CD4-positive, CD25-positive, alpha-beta regulatory T cell (primary cell): ENCODE measurements around the gene GALNT7. TPM values are rescaled to one million over a fixed set of nuclear protein-coding genes. Genes with fewer than 3 reads are reported as not detected.

Experiments
- ATAC-seq, 2 donors: fragments of 150-1000 bp; cut with Tn5 transposase; one replicate each; pipeline ENCODE4 v1.10.0; 2021; ENCODE audit warnings: low read depth in 2 of 2, moderate number of reproducible peaks in 2 of 2, moderate library complexity in 1 of 2
- DNase-seq, 3 donors: peaks; one replicate each; pipeline versions ENCODE4 v3.0.0 to v3.0.0-alpha.2; 2012 to 2022; ENCODE audit warnings: mixed read lengths in 1 of 3
- H3K27ac ChIP-seq: one replicate; pipeline ENCODE4 v1.7.0; 2013; ENCODE audit warnings: mild to moderate bottlenecking, low read length; ENCODE audit not compliant: insufficient read depth, poor library complexity, severe bottlenecking
- H3K27me3 ChIP-seq: one replicate; pipeline ENCODE4 v1.7.0; 2013; ENCODE audit warnings: low read length; ENCODE audit not compliant: control insufficient read depth, insufficient read depth
- H3K36me3 ChIP-seq: one replicate; pipeline ENCODE4 v1.7.0; 2013; ENCODE audit warnings: mild to moderate bottlenecking, low read length, moderate library complexity; ENCODE audit not compliant: control insufficient read depth, insufficient read depth
- H3K4me1 ChIP-seq: 2 replicates; pipeline ENCODE4 v1.7.0; 2013; ENCODE audit warnings: mild to moderate bottlenecking, low read length; ENCODE audit not compliant: insufficient read depth, control insufficient read depth, poor library complexity, severe bottlenecking
- H3K4me3 ChIP-seq: one replicate; pipeline ENCODE4 v1.7.0; 2013; ENCODE audit warnings: low read depth, mild to moderate bottlenecking, low read length, moderate library complexity
- H3K9me3 ChIP-seq, 2 experiments: 1 replicate in 1 of 2; 2 replicates in 1 of 2; pipeline ENCODE4 v1.7.0; 2013; ENCODE audit warnings: low read length in 2 of 2, mild to moderate bottlenecking in 1 of 2, moderate library complexity in 1 of 2; ENCODE audit not compliant: control insufficient read depth in 2 of 2
- H3K27ac Mint-ChIP-seq, 3 donors: one replicate each; pipeline ENCODE4 v1.8.0; 2020 to 2022; ENCODE audit warnings: mild to moderate bottlenecking in 3 of 3, mixed read lengths in 3 of 3, moderate library complexity in 2 of 3
- H3K27me3 Mint-ChIP-seq: one replicate; pipeline ENCODE4 v1.8.0; 2022; ENCODE audit warnings: mild to moderate bottlenecking, mixed read lengths
- H3K36me3 Mint-ChIP-seq: one replicate; pipeline ENCODE4 v1.8.0; 2020; ENCODE audit warnings: mixed read lengths
- H3K4me1 Mint-ChIP-seq, 4 donors: one replicate each; pipeline ENCODE4 v1.8.0; 2020 to 2022; ENCODE audit warnings: mixed read lengths in 4 of 4, mild to moderate bottlenecking in 1 of 4
- H3K4me3 Mint-ChIP-seq, 4 donors: one replicate each; pipeline ENCODE4 v1.8.0; 2020 to 2022; ENCODE audit warnings: mild to moderate bottlenecking in 4 of 4, mixed read lengths in 4 of 4, moderate library complexity in 3 of 4
- H3K9me3 Mint-ChIP-seq, 7 donors: one replicate each; pipeline ENCODE4 v1.8.0; 2020 to 2022; ENCODE audit warnings: mixed read lengths in 7 of 7, mild to moderate bottlenecking in 3 of 7, moderate library complexity in 2 of 7
- polyA plus RNA-seq, 4 donors: library from polyadenylated mRNA; unstranded; fragments of 300-500 nt; fragmentation: Illumina TruSeq; gene quantifications; one replicate each; pipeline ENCODE4 v1.2.3, GENCODE V29; 2021
- total RNA-seq: library from RNA; stranded (reverse); gene quantifications from one replicate; pipeline ENCODE4 v1.2.3, GENCODE V29; 2022

GALNT7 gene
- total and polyA plus RNA-seq, 5 donors from 2014 or later = 13.0 to 19.5 (median 14.9) TPM

DNA sequence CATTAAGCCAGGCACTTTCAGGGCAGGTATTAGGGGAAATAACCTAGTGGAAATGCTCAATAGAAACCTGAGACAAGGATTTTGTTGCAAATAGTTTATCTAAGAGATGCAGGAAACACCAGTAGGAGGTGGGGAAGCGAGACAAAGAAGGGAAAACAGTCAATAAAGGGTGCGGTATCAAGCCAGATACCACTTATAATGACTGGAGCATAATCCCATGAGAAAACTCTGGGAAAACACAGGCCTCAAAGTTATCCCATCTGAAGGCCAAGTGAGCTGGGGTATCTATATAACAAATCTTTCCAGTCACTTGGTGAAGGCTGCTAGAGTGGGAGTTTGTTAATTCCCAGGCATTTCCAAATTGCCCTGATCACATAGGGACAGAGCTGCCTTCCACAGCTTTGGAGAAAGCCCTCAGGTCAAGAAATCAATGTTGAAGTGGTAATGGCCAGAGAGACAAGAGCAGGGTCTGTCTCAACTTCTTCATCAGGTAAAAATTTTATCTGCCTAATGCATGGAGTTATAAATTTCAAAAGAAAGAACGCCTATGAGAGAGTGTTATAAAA lies 175.3 kb downstream of the GALNT7 start:
- H3K27ac Mint-ChIP-seq = no peak overlapping the region
- H3K4me1 ChIP-seq = no peaks in the 10 kb centered on the region
- no peak overlapping the region for H3K4me3 ChIP-seq
- H3K4me1 Mint-ChIP-seq = no peaks in the 10 kb centered on the region
- no peaks in the 10 kb centered on the region for H3K36me3 Mint-ChIP-seq
- H3K9me3 ChIP-seq = no peaks in the 10 kb centered on the region
- H3K27ac ChIP-seq = no peak overlapping the region
- no peaks in the 10 kb centered on the region for H3K27me3 ChIP-seq
- no peaks in the 10 kb centered on the region for H3K9me3 Mint-ChIP-seq
- no peak for ATAC-seq
- no peaks in the 10 kb centered on the region for H3K36me3 ChIP-seq
- H3K4me3 Mint-ChIP-seq = no peak overlapping the region
- peaks cover 19% of the 10 kb centered on the region for H3K27me3 Mint-ChIP-seq
- DNase-seq = no peak

DNA sequence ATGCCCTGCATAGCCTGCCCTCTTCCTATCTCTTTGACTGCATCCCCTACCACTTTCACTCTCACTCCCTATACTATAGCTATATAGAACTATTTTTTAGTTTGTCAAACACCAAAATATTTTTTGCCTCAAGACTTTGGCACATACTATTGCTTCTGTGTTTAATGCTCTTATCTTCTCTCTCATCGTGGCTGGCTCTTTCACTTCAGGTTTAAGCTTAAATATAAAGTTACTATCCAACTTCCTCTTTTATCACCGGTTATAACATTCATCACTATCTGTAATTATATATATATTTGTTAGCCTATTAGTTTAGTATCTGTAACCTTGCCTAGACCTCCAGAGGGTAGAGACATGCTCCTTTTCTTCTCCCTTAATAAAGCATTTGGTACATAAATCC lies 177.0 kb downstream of the GALNT7 start:
- ATAC-seq (no peak), DNase-seq (no peak)
- Histone ChIP-seq H3K9me3 (no peaks in the 10 kb centered on the region), H3K27ac (no peak overlapping the region), H3K27me3 (no peaks in the 10 kb centered on the region), H3K4me3 (no peak overlapping the region), H3K4me1 (no peaks in the 10 kb centered on the region), H3K36me3 (no peaks in the 10 kb centered on the region)
- no peaks in the 10 kb centered on the region for H3K36me3 Mint-ChIP-seq
- H3K9me3 Mint-ChIP-seq = no peaks in the 10 kb centered on the region
- no peaks in the 10 kb centered on the region for H3K4me1 Mint-ChIP-seq
- H3K4me3 Mint-ChIP-seq = no peak overlapping the region
- H3K27me3 Mint-ChIP-seq = peaks cover 27% of the 10 kb centered on the region
- H3K27ac Mint-ChIP-seq = no peak overlapping the region

DNA sequence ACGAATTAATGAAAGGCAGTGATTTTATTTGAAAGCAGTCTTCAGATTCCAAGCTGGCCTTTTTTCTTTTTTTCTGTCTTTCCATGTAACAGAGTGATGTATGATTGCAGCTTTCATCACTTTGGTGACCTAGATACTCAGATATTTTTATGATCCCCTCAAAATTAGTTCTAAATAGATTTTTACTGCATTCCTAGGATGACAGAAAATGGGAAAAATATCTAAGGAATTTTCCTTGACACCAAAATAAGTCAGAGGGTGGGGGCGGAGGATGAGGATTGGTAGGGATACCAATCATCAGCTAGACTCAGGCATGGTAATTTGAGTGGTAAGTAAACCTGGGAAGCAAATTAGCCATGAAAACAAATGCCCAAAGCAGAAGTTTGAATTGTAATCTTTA lies 177.5 kb downstream of the GALNT7 start:
- H3K4me1 ChIP-seq = no peaks in the 10 kb centered on the region
- no peak overlapping the region for H3K27ac Mint-ChIP-seq
- no peaks in the 10 kb centered on the region for H3K4me1 Mint-ChIP-seq
- no peak for ATAC-seq
- H3K27ac ChIP-seq = no peak overlapping the region
- H3K36me3 ChIP-seq = no peaks in the 10 kb centered on the region
- no peaks in the 10 kb centered on the region for H3K9me3 Mint-ChIP-seq
- H3K9me3 ChIP-seq = no peaks in the 10 kb centered on the region
- peaks cover 27% of the 10 kb centered on the region for H3K27me3 Mint-ChIP-seq
- H3K4me3 ChIP-seq = no peak overlapping the region
- DNase-seq = no peak
- H3K36me3 Mint-ChIP-seq = no peaks in the 10 kb centered on the region
- no peak overlapping the region for H3K4me3 Mint-ChIP-seq
- no peaks in the 10 kb centered on the region for H3K27me3 ChIP-seq

DNA sequence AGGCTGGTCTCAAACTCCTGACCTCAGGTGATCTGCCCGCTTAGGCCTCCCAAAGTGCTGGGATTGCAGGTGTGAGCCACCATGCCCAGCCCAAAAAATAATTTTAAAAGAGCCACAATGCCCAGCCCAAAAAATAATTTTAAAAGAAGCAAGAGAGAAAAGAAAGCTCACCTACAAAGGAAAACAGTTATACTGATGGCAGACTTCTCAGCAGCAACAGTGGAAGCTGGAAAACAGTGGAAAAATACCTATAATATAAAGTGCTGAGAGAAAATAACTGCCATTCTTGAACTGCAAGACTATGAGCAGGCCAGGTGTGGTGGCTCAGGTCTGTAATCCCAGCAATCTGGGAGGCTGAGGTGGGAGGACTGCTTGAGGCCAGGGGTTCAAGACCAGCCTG lies 178.9 kb downstream of the GALNT7 start:
- Mint-ChIP-seq H3K4me1 (no peaks in the 10 kb centered on the region), H3K9me3 (no peaks in the 10 kb centered on the region), H3K27me3 (peaks cover 30% of the 10 kb centered on the region), H3K27ac (no peak overlapping the region), H3K4me3 (no peak overlapping the region), H3K36me3 (no peaks in the 10 kb centered on the region)
- H3K4me3 ChIP-seq = no peak overlapping the region
- no peak overlapping the region for H3K27ac ChIP-seq
- no peaks in the 10 kb centered on the region for H3K4me1 ChIP-seq
- no peaks in the 10 kb centered on the region for H3K36me3 ChIP-seq
- H3K27me3 ChIP-seq = no peaks in the 10 kb centered on the region
- DNase-seq (no peak), ATAC-seq (no peak)
- H3K9me3 ChIP-seq = no peaks in the 10 kb centered on the region

DNA sequence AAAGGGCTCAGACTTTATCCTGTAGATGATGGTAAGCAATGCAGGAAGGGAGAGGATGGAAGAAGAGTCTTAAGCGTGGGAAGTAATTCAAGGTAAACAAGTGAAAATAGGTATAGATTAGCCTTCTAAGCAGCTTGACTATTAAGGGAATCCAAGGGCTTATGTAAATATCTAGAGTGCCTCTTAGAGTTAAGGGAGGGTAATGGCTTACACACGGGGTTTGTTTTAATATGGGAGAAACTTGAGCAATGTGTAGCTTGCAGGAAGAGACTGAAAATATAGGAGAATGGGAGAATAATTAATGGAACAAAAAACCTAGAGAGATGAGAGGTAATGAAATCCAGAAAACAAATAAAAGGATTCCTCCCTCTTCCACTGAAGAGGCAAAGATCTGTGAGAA lies 189.3 kb downstream of the GALNT7 start:
- no peak overlapping the region for H3K27ac ChIP-seq
- no peaks in the 10 kb centered on the region for H3K9me3 Mint-ChIP-seq
- no peak overlapping the region for H3K27ac Mint-ChIP-seq
- no peak overlapping the region for H3K4me3 Mint-ChIP-seq
- ATAC-seq (no peak), DNase-seq (no peak)
- H3K27me3 Mint-ChIP-seq = peaks cover 24% of the 10 kb centered on the region
- no peaks in the 10 kb centered on the region for H3K4me1 Mint-ChIP-seq
- peaks cover 7% of the 10 kb centered on the region for H3K27me3 ChIP-seq
- no peaks in the 10 kb centered on the region for H3K9me3 ChIP-seq
- no peak overlapping the region for H3K4me3 ChIP-seq
- H3K4me1 ChIP-seq = no peaks in the 10 kb centered on the region
- no peaks in the 10 kb centered on the region for H3K36me3 ChIP-seq
- no peaks in the 10 kb centered on the region for H3K36me3 Mint-ChIP-seq

DNA sequence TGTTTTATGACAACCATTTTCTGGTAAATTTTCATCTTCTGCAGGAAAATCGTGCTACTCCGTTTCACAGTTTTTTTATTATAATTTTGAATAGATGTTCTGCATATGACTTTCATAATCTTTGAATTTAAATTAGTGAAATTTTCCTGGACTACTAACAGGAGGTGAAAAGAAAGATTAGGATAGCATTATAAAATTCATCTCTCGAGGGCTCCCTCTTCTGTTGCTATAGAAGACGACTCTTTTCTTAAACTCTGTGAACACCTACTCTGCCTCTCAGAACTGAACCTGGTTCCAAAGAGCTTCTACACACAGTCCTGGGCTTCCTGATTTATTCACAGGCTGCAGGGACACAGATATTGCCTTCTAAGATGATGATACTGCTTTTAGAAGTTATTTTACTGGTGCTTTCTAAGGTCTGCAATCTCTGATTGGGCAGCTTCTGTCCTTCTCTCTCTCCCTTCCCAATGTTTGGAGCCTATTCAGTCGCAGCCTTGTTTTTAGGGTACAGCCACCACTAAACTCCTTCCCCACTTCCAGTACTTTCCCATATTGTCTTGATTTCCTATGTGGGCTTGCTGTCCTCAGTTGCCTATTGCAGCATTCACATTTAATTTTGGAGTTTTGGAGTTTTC lies 192.1 kb downstream of the GALNT7 start:
- no peak for ATAC-seq
- no peak overlapping the region for H3K4me3 ChIP-seq

DNA sequence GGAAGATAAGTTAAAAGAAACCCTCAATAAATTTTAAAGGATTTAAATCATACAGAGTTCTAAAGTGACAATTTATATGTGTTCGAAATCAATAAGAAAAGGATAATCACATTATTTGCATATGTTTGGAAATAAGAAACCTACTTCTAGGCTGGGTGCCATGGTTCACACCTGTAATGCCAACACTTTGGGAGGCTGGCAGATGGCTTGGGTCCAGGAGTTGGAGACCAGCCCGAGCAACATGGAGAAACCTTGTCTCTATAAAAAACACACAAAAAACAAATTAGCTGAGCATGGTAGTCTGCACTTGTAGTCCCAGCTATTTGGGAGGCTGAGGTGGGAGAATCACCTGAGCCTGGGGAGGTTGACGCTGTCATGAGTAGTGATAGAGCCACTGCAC lies 194.1 kb downstream of the GALNT7 start:
- no peak for ATAC-seq
- Mint-ChIP-seq H3K27me3 (peaks cover 9% of the 10 kb centered on the region), H3K4me1 (peaks cover 12 to 24% (median 19%) of the 10 kb centered on the region in 4 donors), H3K27ac (no peak overlapping the region), H3K4me3 (no peak overlapping the region), H3K36me3 (no peaks in the 10 kb centered on the region), H3K9me3 (no peaks in the 10 kb centered on the region)
- no peaks in the 10 kb centered on the region for H3K36me3 ChIP-seq
- H3K27ac ChIP-seq = no peak overlapping the region
- no peak for DNase-seq
- H3K9me3 ChIP-seq = no peaks in the 10 kb centered on the region
- no peak overlapping the region for H3K4me3 ChIP-seq
- peaks cover 14% of the 10 kb centered on the region for H3K4me1 ChIP-seq
- H3K27me3 ChIP-seq = peaks cover under 1% of the 10 kb centered on the region

More for the DNA sequence above, 192.1 kb downstream of the GALNT7 start:
- Histone ChIP-seq H3K27me3 (peaks cover 2% of the 10 kb centered on the region), H3K9me3 (no peaks in the 10 kb centered on the region), H3K36me3 (no peaks in the 10 kb centered on the region), H3K27ac (no peak overlapping the region), H3K4me1 (peaks cover 3% of the 10 kb centered on the region)
- DNase-seq = no peak
- Mint-ChIP-seq H3K27me3 (peaks cover 9% of the 10 kb centered on the region), H3K36me3 (no peaks in the 10 kb centered on the region), H3K27ac (no peak overlapping the region), H3K9me3 (no peaks in the 10 kb centered on the region), H3K4me3 (no peak overlapping the region), H3K4me1 (peaks cover 5 to 9% (median 7%) of the 10 kb centered on the region in 4 donors)

DNA sequence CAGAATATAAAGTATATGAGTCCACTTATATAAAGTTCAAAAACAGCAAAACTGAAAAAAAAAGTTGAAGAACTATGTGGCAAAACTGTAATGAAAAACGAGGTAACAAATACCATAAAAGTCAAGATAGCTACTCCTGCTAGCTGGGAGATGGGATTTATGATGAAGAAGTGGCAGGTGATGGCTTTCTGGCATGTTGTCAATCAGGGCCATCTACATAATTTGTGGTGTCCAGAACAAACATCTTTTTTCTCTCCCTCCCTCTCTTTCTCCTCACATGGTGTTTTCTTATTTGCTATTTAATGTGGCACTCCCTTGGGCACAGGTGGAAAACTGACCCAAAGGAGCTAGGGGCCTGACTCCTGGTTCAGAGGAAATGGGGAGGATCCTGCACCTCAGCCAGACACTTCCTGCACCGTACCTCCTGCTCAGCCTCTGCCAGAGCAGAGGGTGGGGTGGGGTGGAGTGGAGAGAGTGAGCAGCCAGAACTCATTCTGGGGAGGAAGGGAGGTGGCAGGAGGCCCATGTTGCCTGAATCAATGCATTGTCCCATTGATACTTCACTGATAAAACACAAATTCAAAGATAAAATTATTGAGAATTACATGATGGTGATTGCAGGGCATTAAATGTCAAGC lies 196.9 kb downstream of the GALNT7 start:
- peak overlapping the region in 2 of 3 donors; percentile 54 to 65 for H3K27ac Mint-ChIP-seq
- DNase-seq = peak in 1 of 3 donors; percentile 66
- peaks cover 19 to 40% (median 22%) of the 10 kb centered on the region in 4 donors for H3K4me1 Mint-ChIP-seq
- no peak for ATAC-seq
- H3K9me3 Mint-ChIP-seq = no peaks in the 10 kb centered on the region
- no peaks in the 10 kb centered on the region for H3K36me3 Mint-ChIP-seq
- peak overlapping the region in 1 of 4 donors; percentile 38 for H3K4me3 Mint-ChIP-seq
- Histone ChIP-seq H3K27ac (no peak overlapping the region), H3K4me3 (no peak overlapping the region), H3K36me3 (no peaks in the 10 kb centered on the region), H3K9me3 (no peaks in the 10 kb centered on the region), H3K27me3 (no peaks in the 10 kb centered on the region), H3K4me1 (peaks cover 24% of the 10 kb centered on the region)
- no peaks in the 10 kb centered on the region for H3K27me3 Mint-ChIP-seq
